ENCODE results near the gene ST7.

ST7 gene

GRCh38 chr7:117148971-117149370, 195.7 kb downstream of the ST7 start:
- no peak for DNase-seq (ENCODE audit: low read depth in 4 of 4, low spot score in 1 of 4)

DNA sequence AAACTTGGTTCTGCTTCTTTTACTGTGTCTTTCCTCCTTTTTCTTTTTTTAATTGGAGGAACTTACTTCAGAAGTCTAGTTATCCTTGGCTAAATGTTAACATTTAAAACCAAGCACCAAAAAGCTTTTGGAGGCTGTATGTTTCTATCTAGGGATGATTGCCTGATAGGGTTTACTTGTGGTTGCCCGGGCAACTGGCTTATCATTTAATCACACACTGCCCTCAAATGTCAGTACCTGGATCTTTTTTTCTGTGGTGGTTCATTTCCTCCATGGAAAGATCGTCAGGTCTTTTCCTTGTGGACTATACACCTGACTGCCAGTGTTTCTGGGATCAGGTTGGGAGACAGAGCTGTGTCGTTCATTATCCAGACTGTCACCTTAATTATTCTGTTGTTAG, 196.4 kb downstream of the ST7 start:
- no peak for DNase-seq (ENCODE audit: low read depth in 4 of 4, low spot score in 1 of 4)

DNA sequence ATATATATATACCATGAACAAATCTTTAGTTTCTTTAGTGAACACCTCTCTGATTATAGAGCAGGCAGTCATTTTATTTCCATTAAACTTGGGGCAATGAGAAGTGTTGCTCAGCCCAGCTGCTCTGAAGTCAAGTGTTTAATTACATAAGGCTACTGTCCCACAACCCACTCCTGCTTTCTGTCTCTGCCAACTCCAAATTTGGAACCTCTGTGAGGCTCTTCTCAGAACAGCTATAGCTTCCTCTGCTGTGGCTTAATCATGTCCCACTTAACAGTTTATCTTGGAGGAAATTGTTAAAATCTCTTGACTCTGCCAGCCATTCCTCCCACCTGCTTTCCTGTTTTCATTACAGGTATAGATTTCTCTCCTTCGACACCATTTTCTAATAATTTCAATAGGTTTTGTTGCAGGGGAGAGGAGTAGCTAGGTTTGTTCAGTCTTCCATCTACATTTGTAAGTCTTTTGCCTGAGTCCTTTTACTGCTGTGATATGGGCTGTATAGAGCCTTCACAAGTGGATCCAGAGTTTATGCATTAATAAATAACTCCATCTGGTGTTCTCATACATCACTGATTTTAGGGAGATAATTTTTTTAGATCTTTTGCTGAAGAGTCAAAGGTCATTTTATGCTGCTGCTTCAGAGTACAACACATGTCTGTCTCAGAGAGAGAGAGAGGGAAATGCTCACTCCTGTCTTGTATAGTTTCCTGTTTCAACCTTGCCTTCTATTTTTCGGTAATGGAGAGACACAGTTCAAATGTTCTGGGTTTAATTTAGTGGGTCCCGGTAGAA, 199.1 kb downstream of the ST7 start:
- no peak for DNase-seq (ENCODE audit: low read depth in 4 of 4, low spot score in 1 of 4)

GRCh38 chr7:117153016-117153545, 199.8 kb downstream of the ST7 start:
- no peak for DNase-seq (ENCODE audit: low read depth in 4 of 4, low spot score in 1 of 4)

DNA sequence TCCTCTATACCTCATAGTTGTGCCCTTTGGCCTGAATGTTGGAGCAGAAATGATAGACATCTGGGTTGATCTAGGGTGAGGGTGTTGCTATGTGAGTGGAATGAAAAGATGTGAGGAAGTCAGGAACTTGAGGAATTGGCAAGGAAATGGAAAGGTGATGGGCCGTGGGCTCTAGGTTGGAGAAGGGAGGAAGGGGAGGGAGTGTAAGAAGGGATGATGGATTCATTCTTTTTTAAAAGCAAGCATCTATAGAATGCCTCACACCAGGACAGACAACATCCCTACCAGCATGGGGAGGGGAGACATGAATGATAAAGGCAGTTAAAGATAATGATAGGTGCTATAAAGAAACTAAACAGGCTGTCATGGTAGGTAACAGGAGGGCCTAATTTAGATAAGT, 201.4 kb downstream of the ST7 start:
- no peak for DNase-seq (ENCODE audit: low read depth in 4 of 4, low spot score in 1 of 4)

DNA sequence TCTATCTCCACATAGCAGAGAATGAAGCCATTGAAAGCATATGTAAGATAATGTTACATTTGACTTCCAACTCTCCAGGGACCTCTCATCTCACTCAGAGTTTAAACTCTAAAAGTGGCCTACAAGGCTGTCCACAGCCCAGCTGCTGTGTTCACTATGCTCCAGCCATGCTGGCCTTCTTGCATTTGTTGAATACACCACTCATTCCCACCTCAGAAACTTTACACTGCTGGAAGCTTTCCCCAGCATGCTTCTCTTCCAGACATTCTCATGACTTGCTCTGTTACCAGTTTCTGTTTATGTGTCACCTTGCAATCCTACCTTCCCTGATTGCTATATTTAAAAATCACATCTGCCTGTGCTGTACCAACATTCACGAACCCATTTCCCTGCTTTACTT, 202.4 kb downstream of the ST7 start:
- no peak for DNase-seq (ENCODE audit: low read depth in 4 of 4, low spot score in 1 of 4)

- DNase-seq (ENCODE audit: low read depth in 4 of 4, low spot score in 1 of 4): no peak
These were observed 204.2 kb downstream of the ST7 start for GRCh38 chr7:117157241-117158209.

GRCh38 chr7:117158941-117159697, 205.8 kb downstream of the ST7 start:
- no peak for DNase-seq (ENCODE audit: low read depth in 4 of 4, low spot score in 1 of 4)

DNA sequence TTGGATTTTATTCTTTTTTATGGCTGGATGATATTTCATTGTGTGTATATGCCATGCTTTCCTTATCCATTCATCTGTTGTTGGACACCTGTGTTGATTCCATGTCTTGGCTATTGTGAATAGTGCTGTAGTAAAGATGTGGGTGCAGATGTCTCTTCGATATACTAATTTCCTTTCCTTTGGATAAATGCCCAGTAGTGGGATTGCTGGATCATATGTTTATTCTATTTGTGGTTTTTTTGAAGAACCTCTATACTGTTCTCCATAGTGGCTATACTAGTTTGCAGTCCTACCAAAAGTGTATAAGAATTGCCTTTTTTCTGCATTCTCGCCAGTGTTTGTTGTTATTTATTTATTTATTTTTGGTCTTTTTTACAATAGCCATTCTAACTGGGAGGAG, 209.8 kb downstream of the ST7 start:
- no peak for DNase-seq (ENCODE audit: low read depth in 4 of 4, low spot score in 1 of 4)

DNA sequence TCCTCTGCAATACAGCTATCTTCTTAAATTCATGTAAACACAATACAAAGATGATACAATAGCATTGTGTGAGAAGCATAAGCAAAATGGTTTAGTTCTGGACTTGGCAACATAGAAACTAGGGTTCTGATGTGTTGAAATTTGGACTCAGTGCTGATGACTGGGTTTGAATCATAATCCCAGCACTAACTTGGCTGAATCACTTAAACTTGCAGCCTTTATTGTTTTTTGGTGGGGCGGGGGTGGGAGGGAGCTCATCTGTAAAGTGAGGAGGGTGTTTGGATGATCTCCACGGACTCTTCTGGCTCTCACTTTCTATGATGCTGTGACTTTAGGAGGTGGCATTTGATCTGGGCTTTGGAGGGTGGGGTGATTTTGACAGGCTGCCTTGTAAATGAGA, 211.3 kb downstream of the ST7 start:
- DNase-seq (ENCODE audit: low read depth in 4 of 4, low spot score in 1 of 4): no peak

DNA sequence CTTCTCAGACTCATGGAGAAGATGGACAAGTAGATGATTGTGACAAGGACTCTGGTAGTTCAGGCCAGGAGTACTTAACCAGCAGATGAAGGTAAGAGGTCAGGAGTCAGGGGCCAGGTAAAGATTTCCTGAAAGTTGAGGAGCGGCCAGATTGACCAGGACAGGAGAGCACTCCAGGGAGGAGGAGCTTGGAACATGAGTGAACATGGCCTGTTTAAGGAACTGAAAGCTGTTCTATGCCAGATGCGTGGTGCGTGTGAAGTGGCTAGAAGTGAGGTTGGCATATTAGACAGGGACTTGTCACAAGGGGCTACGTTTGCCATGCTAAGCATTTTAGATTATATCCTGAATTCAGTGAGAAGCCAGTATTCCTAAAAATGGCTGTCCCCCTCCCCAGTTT, 212.4 kb downstream of the ST7 start:
- DNase-seq (ENCODE audit: low read depth in 4 of 4, low spot score in 1 of 4): no peak

DNA sequence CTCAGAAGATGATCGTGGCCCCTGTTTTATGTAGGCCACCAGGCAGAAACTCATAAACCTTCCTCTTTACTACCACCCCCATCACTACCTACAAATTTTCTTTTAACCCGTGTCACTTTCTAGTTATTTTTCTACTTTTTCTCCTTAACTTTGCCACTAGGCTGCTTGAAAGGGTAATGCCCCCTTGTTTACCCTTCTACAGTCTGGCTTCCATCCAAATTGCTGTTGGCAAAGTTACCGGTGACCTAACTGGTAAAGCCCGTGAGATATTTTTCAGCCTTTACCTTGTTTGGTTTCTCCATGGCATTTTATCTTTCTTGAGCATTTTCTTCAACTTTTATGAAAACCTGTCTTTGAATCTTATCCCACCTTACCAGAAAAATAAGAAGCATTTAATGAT, 216.6 kb downstream of the ST7 start:
- no peak for DNase-seq (ENCODE audit: low read depth in 4 of 4, low spot score in 1 of 4)

- no peak for DNase-seq (ENCODE audit: low read depth in 4 of 4, low spot score in 1 of 4)
These were observed 217.8 kb downstream of the ST7 start for GRCh38 chr7:117171106-117171505.

GRCh38 chr7:117172283-117172682, 219.0 kb downstream of the ST7 start:
- DNase-seq (ENCODE audit: low read depth in 4 of 4, low spot score in 1 of 4): no peak

DNA sequence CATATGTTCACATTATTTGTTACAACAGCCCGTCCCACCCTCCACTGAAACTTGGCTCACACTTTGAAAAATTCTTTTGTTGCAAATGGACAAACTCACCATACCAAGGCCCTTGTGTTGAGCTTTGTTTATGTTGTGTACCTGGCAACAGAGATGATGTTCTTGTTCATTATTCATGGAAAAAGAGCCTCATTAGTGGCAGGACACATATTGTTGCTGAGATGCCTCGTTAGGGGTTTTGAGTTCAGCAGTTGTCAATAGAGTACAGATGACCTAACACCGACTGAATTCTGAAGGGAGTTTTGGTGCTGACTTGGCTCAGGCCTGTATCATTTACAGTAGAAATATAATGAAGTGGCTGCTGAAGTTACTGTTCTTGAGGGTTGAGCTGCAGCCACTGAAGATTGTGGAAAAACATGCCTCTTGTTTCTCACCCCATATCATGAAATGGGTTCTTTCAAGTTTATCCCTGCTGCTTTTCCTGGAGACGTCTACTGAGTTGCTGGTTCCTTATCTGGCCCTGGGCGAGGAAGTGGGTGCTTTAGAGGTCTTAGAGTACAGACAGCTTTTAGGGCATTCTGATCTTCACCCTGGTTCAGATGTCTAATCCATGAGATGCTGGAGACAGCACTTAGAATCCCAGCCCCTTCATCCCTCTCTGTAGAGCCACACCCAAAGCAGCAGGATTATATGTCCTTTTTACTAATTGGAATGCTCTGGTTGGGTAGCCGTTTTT, 219.9 kb downstream of the ST7 start:
- DNase-seq (ENCODE audit: low read depth in 4 of 4, low spot score in 1 of 4): no peak

GRCh38 chr7:117176206-117176605, 222.9 kb downstream of the ST7 start:
- DNase-seq (ENCODE audit: low read depth in 4 of 4, low spot score in 1 of 4): no peak

GRCh38 chr7:117178600-117178999, 225.3 kb downstream of the ST7 start:
- DNase-seq (ENCODE audit: low read depth in 4 of 4, low spot score in 1 of 4): no peak

- DNase-seq (ENCODE audit: low read depth in 4 of 4, low spot score in 1 of 4): no peak
These were observed 226.4 kb downstream of the ST7 start for GRCh38 chr7:117179701-117180100.

GRCh38 chr7:117183729-117184128, 230.4 kb downstream of the ST7 start:
- no peak for DNase-seq (ENCODE audit: low read depth in 4 of 4, low spot score in 1 of 4)

GRCh38 chr7:117184367-117184766, 231.1 kb downstream of the ST7 start:
- DNase-seq (ENCODE audit: low read depth in 4 of 4, low spot score in 1 of 4): no peak

- no peak for DNase-seq (ENCODE audit: low read depth in 4 of 4, low spot score in 1 of 4)
These were observed 231.8 kb downstream of the ST7 start for GRCh38 chr7:117185124-117185523.
